ENCODE data around the gene IPO4. TPM values are rescaled to one million over a fixed set of nuclear protein-coding genes. Genes with fewer than 3 reads are reported as not detected.
A peak's percentile ranks its signal among the peaks of the same experiment; 100 is the strongest.

IPO4 gene
- total and polyA plus RNA-seq, 2 of the 13 experiments (the other 11 are each of a cell fraction or from before 2014, with no cell fraction given), result 39.0 to 179 TPM

- TF ChIP-seq GATAD2A (CRISPR knock-in tag; IDR thresholded peaks at IDR 0.05), result no peak
- TF ChIP-seq ZNF563 (CRISPR knock-in tag; IDR thresholded peaks at IDR 0.05), result no peak
- TF ChIP-seq NFKBIZ (CRISPR knock-in tag; IDR thresholded peaks at IDR 0.05), result peak; percentile 81
- TF ChIP-seq ZNF18 (CRISPR knock-in tag; IDR thresholded peaks at IDR 0.05; ENCODE audit: insufficient replicate concordance), result no peak
- no peak for TF ChIP-seq ZBTB7A (CRISPR knock-in tag; IDR thresholded peaks at IDR 0.05)
- TF ChIP-seq HINFP (CRISPR knock-in tag; IDR thresholded peaks at IDR 0.05; ENCODE audit: low read depth), result peak; percentile 33; the same call in 1 of the 2 replicates
- TF ChIP-seq NFE2L1 (CRISPR knock-in tag; IDR thresholded peaks at IDR 0.05; ENCODE audit: borderline replicate concordance), result no peak; the same call in 1 of the 2 replicates
- TF ChIP-seq ZNF629 (CRISPR knock-in tag; conservative IDR thresholded peaks at IDR 0.05), result 0 out of 2 replicates have a peak, but pooled peaks have one; percentile 26
- TF ChIP-seq TFAP4 (IDR thresholded peaks at IDR 0.05; ENCODE audit: borderline replicate concordance, low read depth), result no peak; the same call in 1 of the 2 replicates
- TF ChIP-seq ZNF7 (CRISPR knock-in tag; IDR thresholded peaks at IDR 0.05), result peak; percentile 56; the same call in 1 of the 2 replicates
- TF ChIP-seq RXRA (CRISPR knock-in tag; IDR thresholded peaks at IDR 0.05), result peak; percentile 80; the same call in 1 of the 2 replicates
- peak; percentile 97 for TF ChIP-seq NR2C2 (CRISPR knock-in tag; IDR thresholded peaks at IDR 0.05; ENCODE audit: borderline replicate concordance)
- no peak for TF ChIP-seq ZUFSP (CRISPR knock-in tag; IDR thresholded peaks at IDR 0.05; ENCODE audit: borderline replicate concordance)
- TF ChIP-seq ZSCAN5A (CRISPR knock-in tag; IDR thresholded peaks at IDR 0.05; ENCODE audit: borderline replicate concordance), result no peak
- TF ChIP-seq SRY (CRISPR knock-in tag; IDR thresholded peaks at IDR 0.05), result no peak
- peak; percentile 84; the same call in 1 of the 2 replicates for TF ChIP-seq ZNF83 (CRISPR knock-in tag; IDR thresholded peaks at IDR 0.05; ENCODE audit: borderline replicate concordance)
- no peak for TF ChIP-seq MAF1 (CRISPR knock-in tag; IDR thresholded peaks at IDR 0.05; ENCODE audit: borderline replicate concordance)
- no peak for TF ChIP-seq MTERF4 (CRISPR knock-in tag; IDR thresholded peaks at IDR 0.05)
- no peak for TF ChIP-seq CCAR2 (optimal IDR thresholded peaks at IDR 0.05; ENCODE audit: low read depth, low read length)
- peak; percentile 81; the same call in 1 of the 2 replicates for TF ChIP-seq ZNF549 (CRISPR knock-in tag; IDR thresholded peaks at IDR 0.05)
Observed at GRCh38 chr14:24146978-24147760, 41.4 kb downstream of the IPO4 start, which contains the start of gene RNF31 (continued).

Measured in HepG2 (cell line).